Adrenal gland (tissue), 5 donors: ENCODE data around the gene GRB14.

Experiments used
- CTCF ChIP-seq, 6 experiments: fragments of 450-650 bp in 4 of 6; fragments of 200-600 bp in 2 of 6; sonication (generic) in 1 of 6; IDR thresholded peaks; 1 replicate in 5 of 6; 2 replicates in 1 of 6; pipeline versions ENCODE4 v1.5.1 to v1.8.0; 2016 to 2021; ENCODE audit warnings: antibody characterized with exemption in 6 of 6, mild to moderate bottlenecking in 2 of 6, moderate library complexity in 1 of 6
- POLR2A ChIP-seq, 2 donors: fragments of 450-650 bp; IDR thresholded peaks; one replicate each; pipeline ENCODE4 v1.6.1; 2017; ENCODE audit warnings: antibody characterized with exemption in 2 of 2, mild to moderate bottlenecking in 2 of 2, moderate library complexity in 1 of 2
- donor health status: DM: no; HTN: no; CAD: no.

DNA sequence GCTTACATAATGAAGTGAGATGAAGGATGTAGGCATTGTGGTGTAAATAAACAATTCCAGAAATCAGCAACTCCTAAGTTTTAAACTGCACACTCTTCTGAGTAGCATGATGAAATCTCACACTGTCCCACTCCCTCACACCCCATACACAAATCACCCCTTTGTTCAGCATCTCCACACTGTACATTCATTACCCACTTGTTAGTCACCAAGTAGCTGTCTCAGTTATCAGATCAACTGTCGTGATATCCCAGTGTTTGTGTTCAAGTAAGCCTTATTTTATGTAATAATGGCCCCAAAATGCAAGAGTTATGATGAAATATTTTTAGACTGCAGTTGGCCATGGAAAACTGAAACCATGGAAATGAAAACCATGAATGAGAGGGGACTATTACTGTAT, 135.7 kb downstream of the GRB14 start:
- TF ChIP-seq POLR2A (IDR thresholded peaks at IDR 0.05) (no peak), CTCF (IDR thresholded peaks at IDR 0.05) (no peak)
